Measurements from ENCODE around the gene SIPA1. TPM values are rescaled to one million over a fixed set of nuclear protein-coding genes. Genes with fewer than 3 reads are reported as not detected.
"Not testable (repeated sequence)": the region's sequence is repeated elsewhere in the genome, so short reads cannot be mapped to it uniquely, and the experiment has no call there.

Gene SIPA1
- total RNA-seq, 8 experiments from 2014 or later: 4.8 to 16.1 (median 8.0) TPM

- in situ Hi-C loops (cut with MboI; ENCODE audit: low pct_unique_long_range_greater_than_20kb in 2 of 9, low sequenced_read_pairs in 9 of 9, unreplicated experiment in 9 of 9): no loop called here
- Histone ChIP-seq H3K4me1 (replicated peaks in 1 of 2) (peaks cover 17% of the 10 kb centered on the region in 2 donors), H3K4me3 (no peak overlapping the region), H3K27ac (no peak overlapping the region)
- 80 to 94% (median 93%) methylated on average over 2 to 12 of the region's 16 CpGs; no CpG with 5 or more reads in 7 of the 10 experiments for WGBS, 10 experiments
- ATAC-seq (replicated peaks in 6 of 8): no peak
Observed at GRCh38 chr11:65655570-65656332, 17.9 kb downstream of the SIPA1 start.

GRCh38 chr11:65657426-65657825, 19.5 kb downstream of the SIPA1 start:
- in situ Hi-C loops (cut with MboI; ENCODE audit: low pct_unique_long_range_greater_than_20kb in 2 of 9, low sequenced_read_pairs in 9 of 9, unreplicated experiment in 9 of 9): no loop called here
- ATAC-seq (replicated peaks in 6 of 8): no peak
- WGBS, 10 experiments: 60 to 100% (median 100%) methylated on average over 1 to 5 of the region's 7 CpGs; no CpG with 5 or more reads in 5 of the 10 experiments

GRCh38 chr11:65658174-65659021, 20.5 kb downstream of the SIPA1 start:
- 76 to 100% (median 93%) methylated on average over 1 to 13 of the region's 21 CpGs; no CpG with 5 or more reads in 1 of the 10 experiments for WGBS, 10 experiments
- peaks cover 11 to 16% of the 10 kb centered on the region in 2 donors for H3K4me1 ChIP-seq (replicated peaks in 1 of 2)
- no peak overlapping the region for H3K4me3 ChIP-seq
- H3K27ac ChIP-seq: no peak overlapping the region
- no peak for ATAC-seq (replicated peaks in 6 of 8)
- in situ Hi-C loops (cut with MboI; ENCODE audit: low pct_unique_long_range_greater_than_20kb in 2 of 9, low sequenced_read_pairs in 9 of 9, unreplicated experiment in 9 of 9): no loop called here

More at GRCh38 chr11:65657426-65657825, 19.5 kb downstream of the SIPA1 start:
- H3K4me3 ChIP-seq: no peak overlapping the region
- peaks cover 15 to 21% of the 10 kb centered on the region in 2 donors for H3K4me1 ChIP-seq (replicated peaks in 1 of 2)
- no peak overlapping the region for H3K27ac ChIP-seq

- 60 to 100% (median 90%) methylated on average over 1 to 9 of the region's 9 CpGs; no CpG with 5 or more reads in 3 of the 10 experiments for WGBS, 10 experiments
- Histone ChIP-seq H3K27ac (no peak overlapping the region), H3K4me3 (no peak overlapping the region), H3K4me1 (replicated peaks in 1 of 2) (peaks cover 12 to 15% of the 10 kb centered on the region in 2 donors)
- no peak for ATAC-seq (replicated peaks in 6 of 8)
- in situ Hi-C loops (cut with MboI; ENCODE audit: low pct_unique_long_range_greater_than_20kb in 2 of 9, low sequenced_read_pairs in 9 of 9, unreplicated experiment in 9 of 9): no loop called here
Observed at GRCh38 chr11:65660038-65660437, 22.1 kb downstream of the SIPA1 start.

- WGBS, 10 experiments: 80 to 100% (median 95%) methylated on average over 1 to 4 of the region's 9 CpGs; no CpG with 5 or more reads in 2 of the 10 experiments
- H3K27ac ChIP-seq; in situ Hi-C loops (cut with MboI; ENCODE audit: low pct_unique_long_range_greater_than_20kb in 2 of 9, low sequenced_read_pairs in 9 of 9, unreplicated experiment in 9 of 9); H3K4me3 ChIP-seq; ATAC-seq (replicated peaks in 6 of 8): not testable (repeated sequence)
- H3K4me1 ChIP-seq (replicated peaks in 1 of 2): peaks cover 12 to 15% of the 10 kb centered on the region in 2 donors
Observed at GRCh38 chr11:65660908-65661307, 23.0 kb downstream of the SIPA1 start.

- WGBS, 10 experiments: 58 to 100% (median 80%) methylated on average over 1 to 11 of the region's 25 CpGs; no CpG with 5 or more reads in 5 of the 10 experiments
- Histone ChIP-seq H3K4me1 (replicated peaks in 1 of 2) (peaks cover 12 to 15% of the 10 kb centered on the region in 2 donors), H3K27ac (peak overlapping the region; percentile 73 to 84), H3K4me3 (peak overlapping the region; percentile 80 to 93 (median 90))
- no peak for ATAC-seq (replicated peaks in 6 of 8)
- in situ Hi-C loops (cut with MboI; ENCODE audit: low pct_unique_long_range_greater_than_20kb in 2 of 9, low sequenced_read_pairs in 9 of 9, unreplicated experiment in 9 of 9): no loop called here
Observed at GRCh38 chr11:65661599-65662246, 23.8 kb downstream of the SIPA1 start.

GRCh38 chr11:65662247-65662798, 24.4 kb downstream of the SIPA1 start:
- Histone ChIP-seq H3K27ac (peak overlapping the region; percentile 73 to 84), H3K4me1 (replicated peaks in 1 of 2) (peaks cover 12 to 15% of the 10 kb centered on the region in 2 donors), H3K4me3 (peak overlapping the region; percentile 80 to 93 (median 90))
- in situ Hi-C loops (cut with MboI; ENCODE audit: low pct_unique_long_range_greater_than_20kb in 2 of 9, low sequenced_read_pairs in 9 of 9, unreplicated experiment in 9 of 9): no loop called here
- ATAC-seq (replicated peaks in 6 of 8): peak in 2 of 8 experiments; percentile 14 to 35
- 10% methylated on average over 2 of the region's 29 CpGs; no CpG with 5 or more reads in 9 of the 10 experiments for WGBS, 10 experiments

- 0% methylated on average over 4 to 6 of the region's 91 CpGs; no CpG with 5 or more reads in 7 of the 10 experiments for WGBS, 10 experiments
- peak; percentile 77 to 94 (median 91) for ATAC-seq (replicated peaks in 6 of 8)
- in situ Hi-C loops (cut with MboI; ENCODE audit: low pct_unique_long_range_greater_than_20kb in 2 of 9, low sequenced_read_pairs in 9 of 9, unreplicated experiment in 9 of 9): no loop called here
- peak within 1 kb of the TSS; percentile 92 to 96 for H3K27ac ChIP-seq
- H3K4me1 ChIP-seq (replicated peaks in 1 of 2): peaks cover 12 to 15% of the 10 kb centered on the region in 2 donors
- H3K4me3 ChIP-seq: peak within 1 kb of the TSS; percentile 80 to 93 (median 90)
Observed at GRCh38 chr11:65662799-65663638, 25.1 kb downstream of the SIPA1 start, which contains the start of gene RELA. Gene RELA (minus strand): TSS chr11:65662916. CDS start chr11:65662832, 84 bp downstream.

- H3K27ac ChIP-seq: peak overlapping the region; percentile 92 to 96
- in situ Hi-C loops (cut with MboI; ENCODE audit: low pct_unique_long_range_greater_than_20kb in 2 of 9, low sequenced_read_pairs in 9 of 9, unreplicated experiment in 9 of 9): no loop called here
- peaks cover 12 to 15% of the 10 kb centered on the region in 2 donors for H3K4me1 ChIP-seq (replicated peaks in 1 of 2)
- peak; percentile 13 to 45 (median 32) for ATAC-seq (replicated peaks in 6 of 8)
- peak overlapping the region; percentile 80 to 93 (median 90) for H3K4me3 ChIP-seq
- 0 to 50% (median 11%) methylated on average over 1 to 9 of the region's 15 CpGs; no CpG with 5 or more reads in 1 of the 10 experiments for WGBS, 10 experiments
Observed at GRCh38 chr11:65663639-65664200, 25.8 kb downstream of the SIPA1 start.

GRCh38 chr11:65672180-65672860, 34.4 kb downstream of the SIPA1 start:
- in situ Hi-C loops (cut with MboI; ENCODE audit: low pct_unique_long_range_greater_than_20kb in 2 of 9, low sequenced_read_pairs in 9 of 9, unreplicated experiment in 9 of 9): no loop called here
- Histone ChIP-seq H3K4me1 (replicated peaks in 1 of 2) (no peaks in the 10 kb centered on the region), H3K27ac (no peak overlapping the region), H3K4me3 (no peak overlapping the region)
- ATAC-seq (replicated peaks in 6 of 8): no peak

GRCh38 chr11:65672982-65673381, 35.1 kb downstream of the SIPA1 start:
- no peak for ATAC-seq (replicated peaks in 6 of 8)
- Histone ChIP-seq H3K4me3 (no peak overlapping the region), H3K27ac (no peak overlapping the region), H3K4me1 (replicated peaks in 1 of 2) (no peaks in the 10 kb centered on the region)
- in situ Hi-C loops (cut with MboI; ENCODE audit: low pct_unique_long_range_greater_than_20kb in 2 of 9, low sequenced_read_pairs in 9 of 9, unreplicated experiment in 9 of 9): no loop called here
- WGBS, 10 experiments: 9 to 100% (median 74%) methylated on average over 1 to 2 of the region's 2 CpGs

All from motor neuron (in vitro differentiated cells).